ENCODE results near the gene METTL27. TPM values are rescaled to one million over a fixed set of nuclear protein-coding genes. Genes with fewer than 3 reads are reported as not detected.

Gene METTL27
- total RNA-seq, result 0.46 TPM

GRCh38 chr7:73842067-73842976 is at the start of gene METTL27:
Gene METTL27 (minus strand): TSS chr7:73842516. CDS start chr7:73842140, 376 bp downstream.

GRCh38 chr7:73860859-73861258 is 18.5 kb upstream of the METTL27 start, which contains the start of gene TMEM270:
Gene TMEM270 (plus strand): TSS chr7:73861159. CDS start chr7:73861195, 36 bp downstream.

GRCh38 chr7:73830681-73831583 is 11.4 kb downstream of the METTL27 start, which contains the start of gene CLDN4:
Gene CLDN4 (plus strand): TSS chr7:73830996. CDS start chr7:73831202, 206 bp downstream.

Other genes starting within 250 kb of the METTL27 start
- 0.69 TPM for gene MLXIPL, start 218.0 kb downstream of the METTL27 start, total RNA-seq
- 24.0 TPM for gene VPS37D, start 174.7 kb downstream of the METTL27 start, total RNA-seq
- 3.5 TPM for gene DNAJC30, start 159.1 kb downstream of the METTL27 start, total RNA-seq
- gene BUD23, start 158.9 kb downstream of the METTL27 start, total RNA-seq, result 36.7 TPM
- gene STX1A, start 122.8 kb downstream of the METTL27 start, total RNA-seq, result 68.0 TPM
- 11.5 TPM for gene ABHD11, start 103.7 kb downstream of the METTL27 start, total RNA-seq
- gene CLDN3, start 72.2 kb downstream of the METTL27 start, total RNA-seq, result 0.69 TPM
- gene CLDN4, start 11.5 kb downstream of the METTL27 start, total RNA-seq, result 0.69 TPM
- not detected for gene TMEM270, start 18.6 kb upstream of the METTL27 start, total RNA-seq
- 33.2 TPM for gene ELN, start 185.7 kb upstream of the METTL27 start, total RNA-seq
- gene LIMK1, start 241.3 kb upstream of the METTL27 start, total RNA-seq, result 30.4 TPM